Heart left ventricle (tissue), 16 donors: ENCODE data around the gene ZNF579. TPM values are rescaled to one million over a fixed set of nuclear protein-coding genes. Genes with fewer than 3 reads are reported as not detected.
A peak's percentile ranks its signal among the peaks of the same experiment; 100 is the strongest.
"Not testable (repeated sequence)": the region's sequence is repeated elsewhere in the genome, so short reads cannot be mapped to it uniquely, and the experiment has no call there.

Experiments used
- ATAC-seq, 4 donors: fragments of 200-7000 bp; cut with Tn5 transposase; one replicate each; pipeline ENCODE4 v1.9.1; 2020 to 2022; ENCODE audit warnings: moderate library complexity in 4 of 4, mild to moderate bottlenecking in 3 of 4, moderate number of reproducible peaks in 1 of 4
- DNase-seq, 5 donors: peaks; one replicate each; pipeline ENCODE4 v3.0.0-alpha.2; 2020
- H3K27ac ChIP-seq, 12 donors: fragments of 200-600 bp; sonication (generic) in 4 of 12; one replicate each; pipeline versions ENCODE4 v1.5.0 to v1.8.0; 2016 to 2022; ENCODE audit warnings: mild to moderate bottlenecking in 2 of 12
- H3K27me3 ChIP-seq, 9 donors: fragments of 200-600 bp; sonication (generic) in 2 of 9; one replicate each; pipeline versions ENCODE4 v1.5.1 to v1.8.0; 2016 to 2022; ENCODE audit warnings: mild to moderate bottlenecking in 3 of 9
- H3K36me3 ChIP-seq, 9 donors: fragments of 200-600 bp; sonication (generic) in 2 of 9; one replicate each; pipeline versions ENCODE4 v1.5.0 to v1.8.0; 2018 to 2022; ENCODE audit warnings: mild to moderate bottlenecking in 2 of 9
- H3K4me1 ChIP-seq, 12 donors: fragments of 200-600 bp; sonication (generic) in 4 of 12; one replicate each; pipeline versions ENCODE4 v1.5.0 to v1.8.0; 2016 to 2022; ENCODE audit warnings: mild to moderate bottlenecking in 3 of 12
- H3K4me3 ChIP-seq, 12 donors: fragments of 200-600 bp; sonication (generic) in 4 of 12; one replicate each; pipeline versions ENCODE4 v1.5.0 to v1.8.0; 2017 to 2022; ENCODE audit warnings: mild to moderate bottlenecking in 9 of 12, moderate library complexity in 4 of 12
- H3K9me3 ChIP-seq, 12 donors: fragments of 200-600 bp; sonication (generic) in 4 of 12; one replicate each; pipeline versions ENCODE4 v1.5.0 to v1.8.0; 2016 to 2022; ENCODE audit warnings: mild to moderate bottlenecking in 1 of 12
- CTCF ChIP-seq, 12 donors: fragments of 200-600 bp; sonication (generic) in 4 of 12; IDR thresholded peaks; one replicate each; pipeline versions ENCODE4 v1.5.0 to v1.8.0; 2018 to 2022; ENCODE audit warnings: antibody characterized with exemption in 12 of 12, mild to moderate bottlenecking in 5 of 12
- POLR2A ChIP-seq, 2 donors: fragments of 450-650 bp; IDR thresholded peaks; one replicate each; pipeline ENCODE4 v1.6.1; 2017; ENCODE audit warnings: antibody characterized with exemption in 2 of 2, mild to moderate bottlenecking in 2 of 2, moderate library complexity in 2 of 2
- WGBS, 4 donors: extraction: QIAGEN DNeasy Blood & Tissue Kit in 2 of 4; methylation state at CpG; one replicate each; pipeline versions ENCODE4 v1.1.5 to v1.1.7; 2013 to 2018; 5-methylcytosine and 5-hydroxymethylcytosine counted together
- intact Hi-C, 10 donors: fragments of 100-400 bp; cut with DNase I; formaldehyde crosslinking; loops; one replicate each; pipeline versions ENCODE4 v1.11.1 to v1.14.2; 2022
- polyA plus RNA-seq, 2 donors: library from polyadenylated mRNA; stranded (reverse); fragments of 200-250 nt; gene quantifications; one replicate each; pipeline ENCODE4 v1.2.3, GENCODE V29; 2013
- total RNA-seq, 9 donors: library from RNA; depleted of rRNA in 2 of 9; stranded (reverse); fragments of >200 nt in 2 of 9; fragmentation: NEBNext Ultra II Directional in 3 of 9; extraction: Animal tissue kit (Norgen Biotek cat#: 25700) in 3 of 9; gene quantifications; one replicate each; pipeline versions ENCODE4 v1.1.0 to v1.2.4, GENCODE V29; 2016 to 2023
- donor health status: ischemic (EF 13 %, LVEDD 7.1; RV severe dilation, severe dysfunction).
- donor health status: healthy with polysubstance abuse.
- donor health status: DM: no; HTN: yes; CAD: no.
- donor health status: DM: no; HTN: no; CAD: no.
- donor health status: ischemic (EF 25% LVEDD 6.9; RV normal size, moderate dysfunction).
- donor health status: ischemic (EF 25% LVEDD 5.7; RV mildly dilated, moderate dysfunction).
- donor health status: healthy.
- donor health status: DM: yes; HTN: yes; CAD: no.
- donor health status: ischemic (EF 35%, LVEDD 5.7; RV mildly dilated, moderate dysfunction).
- donor health status: nonischemic (EF 11% LVEDD 7.7; RV severe dilation, severe dysfunction).
- donor health status: DM: yes; HTN: yes; CAD: no.
- donor health status: PGD.
- donor health status: ischemic (EF 29% LVEDD 5.4; RV normal size, mild dysfunction).
- donor health status: nonischemic (EF 23%, LVEDD 6.1; RV moderate dilation, normal function).

ZNF579 gene
- total and polyA plus RNA-seq, 11 donors, result 5.4 to 13.9 (median 9.8) TPM

- Histone ChIP-seq H3K36me3 (peaks cover 0 to 26% (median 16%) of the 10 kb centered on the region in 9 donors), H3K27me3 (no peaks in the 10 kb centered on the region), H3K4me1 (peaks cover 0 to 21% (median 9%) of the 10 kb centered on the region in 12 donors), H3K9me3 (no peaks in the 10 kb centered on the region), H3K4me3 (peak overlapping the region in 9 of 12 donors; percentile 74 to 95 (median 91)), H3K27ac (peak overlapping the region in 8 of 12 donors; percentile 90 to 99 (median 94))
- no peak for DNase-seq
- intact Hi-C loops, result loop anchor here in 1 of 10 donors (5.0 kb wide), 1 partner anchor 47 kb away; no protein-coding TSS in a partner anchor
- 92 to 95% (median 94%) methylated on average over 53 to 90 of the region's 90 CpGs for WGBS, 4 donors
- TF ChIP-seq CTCF (IDR thresholded peaks at IDR 0.05) (no peak), POLR2A (IDR thresholded peaks at IDR 0.05) (no peak)
- ATAC-seq, result peak in 1 of 4 donors; percentile 3
These were observed 1.6 kb downstream of the ZNF579 start for GRCh38 chr19:55578761-55579747.

DNA sequence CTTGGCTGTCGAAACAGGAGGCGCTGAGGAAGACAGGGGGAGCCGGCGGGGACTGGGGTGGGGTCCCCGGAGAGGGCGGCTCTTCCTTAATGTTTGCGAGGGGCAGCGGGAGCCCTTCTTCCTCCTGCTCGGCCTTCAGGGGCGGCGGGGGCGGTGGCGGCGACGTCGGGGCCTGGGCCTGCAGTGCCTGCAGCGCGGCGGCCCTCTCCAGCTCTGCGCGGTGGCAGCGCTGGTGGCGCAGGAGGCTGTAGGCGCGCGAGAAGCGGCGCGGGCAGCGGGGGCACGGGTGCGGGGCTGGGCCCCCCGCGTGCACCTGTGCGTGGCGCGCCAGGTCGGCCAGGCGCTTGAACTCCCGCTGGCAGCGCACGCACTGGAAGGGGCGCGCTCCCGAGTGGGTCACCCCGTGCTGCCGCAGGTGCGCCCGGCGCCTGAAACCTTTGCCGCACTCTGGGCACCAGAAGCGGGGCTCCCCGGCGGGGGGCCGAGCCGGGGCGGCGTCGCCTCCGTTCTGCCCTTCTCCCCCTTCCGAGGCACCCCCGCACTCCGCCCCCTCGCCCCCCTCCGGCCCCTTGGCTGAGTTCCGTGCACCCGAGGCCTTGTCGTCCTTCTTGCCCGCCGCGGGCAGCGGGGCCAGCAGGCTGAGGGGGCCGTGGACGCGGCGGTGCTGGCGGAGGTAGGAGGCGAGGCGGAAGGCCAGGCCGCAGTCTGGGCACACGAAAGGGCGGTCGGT lies 2.5 kb downstream of the ZNF579 start:
- TF ChIP-seq CTCF (IDR thresholded peaks at IDR 0.05), result no peak
- TF ChIP-seq POLR2A (IDR thresholded peaks at IDR 0.05), result no peak
- Histone ChIP-seq H3K9me3 (no peaks in the 10 kb centered on the region), H3K36me3 (peaks cover 0 to 26% (median 16%) of the 10 kb centered on the region in 9 donors), H3K4me1 (peaks cover 0 to 21% (median 9%) of the 10 kb centered on the region in 12 donors), H3K27ac (no peak overlapping the region), H3K27me3 (no peaks in the 10 kb centered on the region), H3K4me3 (no peak overlapping the region)
- DNase-seq (no peak), ATAC-seq (no peak)
- intact Hi-C loops, result loop anchor here in 1 of 10 donors (5.0 kb wide), 1 partner anchor 46 kb away; no protein-coding TSS in a partner anchor
- WGBS, 4 donors, result 94 to 96% (median 95%) methylated on average over 56 to 83 of the region's 83 CpGs

GRCh38 chr19:55576746-55577145 lies 3.9 kb downstream of the ZNF579 start:
- peaks cover 0 to 26% (median 16%) of the 10 kb centered on the region in 9 donors for H3K36me3 ChIP-seq
- DNase-seq, result no peak
- TF ChIP-seq POLR2A (IDR thresholded peaks at IDR 0.05) (no peak), CTCF (IDR thresholded peaks at IDR 0.05) (no peak)
- no peak overlapping the region for H3K4me3 ChIP-seq
- H3K4me1 ChIP-seq, result peaks cover 0 to 20% (median 8%) of the 10 kb centered on the region in 12 donors
- intact Hi-C loops, result loop anchor here in 1 of 10 donors (5.0 kb wide), 1 partner anchor 44 kb away; no protein-coding TSS in a partner anchor
- no peaks in the 10 kb centered on the region for H3K27me3 ChIP-seq
- H3K27ac ChIP-seq, result no peak overlapping the region
- WGBS, 4 donors, result 91 to 93% (median 92%) methylated on average over 5 of the region's 5 CpGs
- ATAC-seq, result no peak
- H3K9me3 ChIP-seq, result no peaks in the 10 kb centered on the region

DNA sequence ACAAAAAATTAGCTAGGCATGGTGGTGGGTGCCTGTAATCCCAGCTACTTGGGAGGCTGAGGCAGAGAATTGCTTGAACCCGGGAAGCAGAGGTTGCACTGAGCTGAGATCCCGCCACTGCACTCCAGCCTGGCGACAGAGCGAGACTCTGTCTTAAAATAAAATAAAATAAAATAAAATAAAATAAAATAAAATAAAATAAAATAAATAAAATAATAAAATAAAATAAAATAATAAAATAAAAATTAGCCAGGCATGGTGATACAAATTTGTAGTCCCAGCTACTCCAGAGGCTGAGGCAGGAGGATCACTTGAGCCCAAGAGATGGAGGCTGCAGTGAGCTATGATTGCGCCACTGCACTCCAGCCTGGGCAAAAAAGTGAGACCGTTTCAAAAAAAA lies 6.7 kb downstream of the ZNF579 start:
- H3K4me1 ChIP-seq, ATAC-seq, H3K27me3 ChIP-seq, DNase-seq, H3K27ac ChIP-seq, H3K4me3 ChIP-seq, intact Hi-C loops, H3K9me3 ChIP-seq: not testable (repeated sequence)
- peaks cover 0 to 23% (median 16%) of the 10 kb centered on the region in 9 donors for H3K36me3 ChIP-seq
- 88 to 97% (median 94%) methylated on average over 6 of the region's 6 CpGs for WGBS, 4 donors

DNA sequence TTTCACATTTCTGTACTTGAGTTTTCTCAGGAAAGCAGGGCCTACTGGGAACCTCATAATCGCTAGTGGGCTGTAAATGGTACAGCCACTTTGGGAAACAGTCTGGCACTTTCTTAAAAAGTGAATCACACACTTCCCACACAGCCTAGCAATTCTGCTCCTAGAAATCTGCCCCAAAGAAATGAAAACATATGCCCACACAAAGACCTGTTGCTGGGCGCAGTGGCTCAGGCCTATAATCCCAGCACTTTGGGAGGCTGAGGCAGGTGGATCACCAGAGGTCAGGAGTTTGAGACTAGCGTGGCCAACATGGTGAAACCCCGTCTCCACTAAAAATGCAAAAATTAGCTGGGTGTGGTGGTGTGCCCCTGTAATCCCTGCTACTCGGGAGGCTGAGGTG lies 11.2 kb downstream of the ZNF579 start:
- 88 to 92% (median 90%) methylated on average over 5 of the region's 5 CpGs for WGBS, 4 donors
- H3K27me3 ChIP-seq, H3K9me3 ChIP-seq, H3K4me3 ChIP-seq, H3K36me3 ChIP-seq, intact Hi-C loops, H3K27ac ChIP-seq, ATAC-seq, H3K4me1 ChIP-seq, DNase-seq: not testable (repeated sequence)
